ENCODE measurements around the gene TPK1. TPM values are rescaled to one million over a fixed set of nuclear protein-coding genes. Genes with fewer than 3 reads are reported as not detected.
"Not testable (repeated sequence)": the region's sequence is repeated elsewhere in the genome, so short reads cannot be mapped to it uniquely, and the experiment has no call there.

Gene TPK1
- polyA plus RNA-seq, 2 of the 4 experiments (the other 2 are of a cell fraction) = 1.4 to 2.5 TPM

DNA sequence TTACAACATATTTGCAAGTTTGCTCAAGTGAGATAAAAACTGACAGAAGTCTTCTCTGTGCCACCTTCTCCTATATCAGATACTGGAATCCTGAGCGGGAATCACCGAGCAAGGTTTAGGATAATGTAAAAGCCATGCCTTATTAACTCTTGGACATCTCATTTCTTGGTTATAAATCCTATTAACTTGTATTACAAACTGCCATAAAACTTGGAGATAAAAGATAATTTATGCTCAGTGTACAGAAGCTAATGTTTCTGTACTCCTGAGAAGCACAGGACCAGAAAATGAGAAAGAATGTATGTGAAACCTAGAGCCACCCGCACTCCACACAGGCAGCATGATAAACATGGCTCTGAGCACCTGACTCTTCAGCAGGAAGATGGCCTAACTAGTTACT lies 251.1 kb downstream of the TPK1 start:
- Histone ChIP-seq H3K27ac (no peak overlapping the region), H3K4me3 (no peak overlapping the region), H3K4me1 (no peaks in the 10 kb centered on the region), H3K4me2 (no peak overlapping the region), H3K9me3 (no peaks in the 10 kb centered on the region)
- TF ChIP-seq, protein P1, sequence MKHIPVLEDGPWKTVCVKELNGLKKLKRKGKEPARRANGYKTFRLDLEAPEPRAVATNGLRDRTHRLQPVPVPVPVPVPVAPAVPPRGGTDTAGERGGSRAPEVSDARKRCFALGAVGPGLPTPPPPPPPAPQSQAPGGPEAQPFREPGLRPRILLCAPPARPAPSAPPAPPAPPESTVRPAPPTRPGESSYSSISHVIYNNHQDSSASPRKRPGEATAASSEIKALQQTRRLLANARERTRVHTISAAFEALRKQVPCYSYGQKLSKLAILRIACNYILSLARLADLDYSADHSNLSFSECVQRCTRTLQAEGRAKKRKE (CRISPR knock-in tag; IDR thresholded peaks at IDR 0.05; ENCODE audit: low read depth) = no peak
- no peak for TF ChIP-seq CHD4 (IDR thresholded peaks at IDR 0.05; ENCODE audit: borderline replicate concordance)
- TF ChIP-seq POLR2AphosphoS2 (conservative IDR thresholded peaks at IDR 0.05; ENCODE audit: low read length) = no peak
- TF ChIP-seq NR3C1 (IDR thresholded peaks at IDR 0.05) = no peak
- TF ChIP-seq, protein P2, sequence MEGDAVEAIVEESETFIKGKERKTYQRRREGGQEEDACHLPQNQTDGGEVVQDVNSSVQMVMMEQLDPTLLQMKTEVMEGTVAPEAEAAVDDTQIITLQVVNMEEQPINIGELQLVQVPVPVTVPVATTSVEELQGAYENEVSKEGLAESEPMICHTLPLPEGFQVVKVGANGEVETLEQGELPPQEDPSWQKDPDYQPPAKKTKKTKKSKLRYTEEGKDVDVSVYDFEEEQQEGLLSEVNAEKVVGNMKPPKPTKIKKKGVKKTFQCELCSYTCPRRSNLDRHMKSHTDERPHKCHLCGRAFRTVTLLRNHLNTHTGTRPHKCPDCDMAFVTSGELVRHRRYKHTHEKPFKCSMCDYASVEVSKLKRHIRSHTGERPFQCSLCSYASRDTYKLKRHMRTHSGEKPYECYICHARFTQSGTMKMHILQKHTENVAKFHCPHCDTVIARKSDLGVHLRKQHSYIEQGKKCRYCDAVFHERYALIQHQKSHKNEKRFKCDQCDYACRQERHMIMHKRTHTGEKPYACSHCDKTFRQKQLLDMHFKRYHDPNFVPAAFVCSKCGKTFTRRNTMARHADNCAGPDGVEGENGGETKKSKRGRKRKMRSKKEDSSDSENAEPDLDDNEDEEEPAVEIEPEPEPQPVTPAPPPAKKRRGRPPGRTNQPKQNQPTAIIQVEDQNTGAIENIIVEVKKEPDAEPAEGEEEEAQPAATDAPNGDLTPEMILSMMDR (IDR thresholded peaks at IDR 0.05) = no peak
- no peak for TF ChIP-seq CBX8 (IDR thresholded peaks at IDR 0.05)
- no peak for TF ChIP-seq ESRRA (IDR thresholded peaks at IDR 0.05; ENCODE audit: borderline replicate concordance, low read length)
- TF ChIP-seq HDAC2 (IDR thresholded peaks at IDR 0.05) = no peak
- POLR2A ChIA-PET = no interaction called here
- no peak for DNase-seq (ENCODE audit: low read depth in 1 of 2, low spot score in 1 of 2)
- 14% methylated on average over 3 of the region's 3 CpGs for WGBS (ENCODE audit: missing lambda C conversion rate)
- ATAC-seq = no peak
- no peak for FAIRE-seq
- CTCF ChIA-PET = no interaction called here

DNA sequence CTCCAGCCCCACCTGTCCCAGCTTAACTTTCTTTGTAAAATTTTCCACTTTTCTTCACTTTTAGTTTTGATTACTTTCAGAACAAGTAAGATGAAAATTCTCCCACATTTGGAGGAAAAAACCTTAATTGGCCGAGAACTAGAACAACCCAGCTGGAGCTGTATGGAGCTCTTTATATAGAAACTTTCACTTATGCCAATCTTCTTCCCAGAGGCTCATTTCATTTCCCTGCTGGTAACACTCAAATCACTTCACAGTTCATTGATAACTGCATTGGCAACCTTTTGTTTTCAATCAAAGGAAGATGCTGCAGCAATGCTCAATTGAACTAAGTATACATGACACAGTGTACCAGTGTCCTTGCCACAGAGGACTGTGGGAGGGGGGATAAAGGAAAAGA lies 256.2 kb downstream of the TPK1 start:
- Histone ChIP-seq H3K4me3 (no peak overlapping the region), H3K9me3 (no peaks in the 10 kb centered on the region), H3K27ac (no peak overlapping the region), H3K4me2 (no peak overlapping the region), H3K4me1 (no peaks in the 10 kb centered on the region)
- WGBS (ENCODE audit: missing lambda C conversion rate) = 0% methylated on average over 1 of the region's 1 CpG
- ATAC-seq (no peak), FAIRE-seq (no peak), DNase-seq (ENCODE audit: low read depth in 1 of 2, low spot score in 1 of 2) (no peak)
- ChIA-PET POLR2A (no interaction called here), CTCF (interaction anchor here (0.7 kb wide), 1 partner anchor 8 kb away, joined by 3 read pairs; no protein-coding TSS in a partner anchor)
- TF ChIP-seq, protein P1 (CRISPR knock-in tag; IDR thresholded peaks at IDR 0.05; ENCODE audit: low read depth) = no peak
- TF ChIP-seq GATA3 (IDR thresholded peaks at IDR 0.05; ENCODE audit: borderline replicate concordance) = no peak
- no peak for TF ChIP-seq NFE2L2 (conservative IDR thresholded peaks at IDR 0.05; ENCODE audit: low read length)
- TF ChIP-seq HDAC2 (IDR thresholded peaks at IDR 0.05) = no peak
- no peak for TF ChIP-seq JUNB (IDR thresholded peaks at IDR 0.05)
- TF ChIP-seq RAD21 (conservative IDR thresholded peaks at IDR 0.05 in 1 of 2, IDR thresholded peaks at IDR 0.05 in 1 of 2) = no peak
- no peak for TF ChIP-seq CHD2 (IDR thresholded peaks at IDR 0.05; ENCODE audit: low read length, partially characterized antibody)

DNA sequence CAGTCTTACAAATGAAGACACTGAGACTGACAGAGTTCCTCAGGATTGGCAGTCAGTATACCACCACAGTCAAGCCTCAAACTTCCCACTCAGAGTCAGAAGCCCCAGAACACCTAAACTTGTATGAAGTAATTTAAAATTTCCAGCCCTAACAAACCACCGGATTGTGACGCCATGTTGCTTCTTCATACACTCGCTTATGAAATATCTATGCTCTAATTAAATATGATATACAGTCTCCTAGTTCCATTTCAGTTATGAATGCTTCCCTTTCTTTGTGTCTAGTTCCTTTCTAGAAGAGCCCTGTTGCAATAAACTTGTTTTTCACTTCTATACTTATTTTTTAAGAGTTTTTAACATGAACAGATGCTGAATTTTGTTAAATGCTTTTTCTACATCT lies 260.4 kb downstream of the TPK1 start:
- ChIA-PET CTCF (no interaction called here), POLR2A (no interaction called here)
- no peak for FAIRE-seq

DNA sequence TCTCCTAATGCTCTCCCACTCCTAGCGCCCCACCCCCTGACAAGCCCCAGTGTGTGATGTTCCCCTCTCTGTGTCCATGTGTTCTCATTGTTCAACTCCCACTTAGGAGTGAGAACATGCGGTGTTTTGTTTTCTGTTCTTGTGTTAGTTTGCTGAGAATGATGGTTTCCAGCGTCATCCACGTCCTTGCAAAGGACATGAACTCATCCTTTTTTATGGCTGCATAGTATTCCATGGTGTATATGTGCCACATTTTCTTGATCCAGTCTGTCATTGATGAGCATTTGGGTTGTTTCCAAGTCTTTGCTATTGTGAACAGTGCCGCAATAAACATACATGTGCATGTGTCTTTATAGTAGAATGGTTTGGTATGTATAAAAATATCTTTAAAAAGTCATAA lies 261.1 kb downstream of the TPK1 start:
- DNase-seq (ENCODE audit: low read depth in 1 of 2, low spot score in 1 of 2); ATAC-seq; CTCF ChIA-PET; FAIRE-seq; H3K4me3 ChIP-seq; H3K9me3 ChIP-seq; H3K4me1 ChIP-seq; POLR2A ChIA-PET; H3K4me2 ChIP-seq; H3K27ac ChIP-seq: not testable (repeated sequence)
- 16% methylated on average over 5 of the region's 5 CpGs for WGBS (ENCODE audit: missing lambda C conversion rate)

More for the DNA sequence above, 260.4 kb downstream of the TPK1 start:
- TF ChIP-seq POLR2A (IDR thresholded peaks at IDR 0.05; ENCODE audit: low read length) (no peak), HDAC2 (IDR thresholded peaks at IDR 0.05) (no peak), ESRRA (IDR thresholded peaks at IDR 0.05; ENCODE audit: borderline replicate concordance, low read length) (no peak), SREBF2 (IDR thresholded peaks at IDR 0.05) (no peak), EP300 (IDR thresholded peaks at IDR 0.05) (no peak), CHD2 (IDR thresholded peaks at IDR 0.05; ENCODE audit: low read length, partially characterized antibody) (no peak)
- TF ChIP-seq, protein P1 (CRISPR knock-in tag; IDR thresholded peaks at IDR 0.05; ENCODE audit: low read depth) = no peak
- TF ChIP-seq, protein P3, sequence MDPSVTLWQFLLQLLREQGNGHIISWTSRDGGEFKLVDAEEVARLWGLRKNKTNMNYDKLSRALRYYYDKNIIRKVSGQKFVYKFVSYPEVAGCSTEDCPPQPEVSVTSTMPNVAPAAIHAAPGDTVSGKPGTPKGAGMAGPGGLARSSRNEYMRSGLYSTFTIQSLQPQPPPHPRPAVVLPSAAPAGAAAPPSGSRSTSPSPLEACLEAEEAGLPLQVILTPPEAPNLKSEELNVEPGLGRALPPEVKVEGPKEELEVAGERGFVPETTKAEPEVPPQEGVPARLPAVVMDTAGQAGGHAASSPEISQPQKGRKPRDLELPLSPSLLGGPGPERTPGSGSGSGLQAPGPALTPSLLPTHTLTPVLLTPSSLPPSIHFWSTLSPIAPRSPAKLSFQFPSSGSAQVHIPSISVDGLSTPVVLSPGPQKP (IDR thresholded peaks at IDR 0.05; ENCODE audit: low read depth, low read length) = no peak
- TF ChIP-seq, protein P4, sequence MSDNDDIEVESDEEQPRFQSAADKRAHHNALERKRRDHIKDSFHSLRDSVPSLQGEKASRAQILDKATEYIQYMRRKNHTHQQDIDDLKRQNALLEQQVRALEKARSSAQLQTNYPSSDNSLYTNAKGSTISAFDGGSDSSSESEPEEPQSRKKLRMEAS (IDR thresholded peaks at IDR 0.05) = no peak
- TF ChIP-seq, protein P5, sequence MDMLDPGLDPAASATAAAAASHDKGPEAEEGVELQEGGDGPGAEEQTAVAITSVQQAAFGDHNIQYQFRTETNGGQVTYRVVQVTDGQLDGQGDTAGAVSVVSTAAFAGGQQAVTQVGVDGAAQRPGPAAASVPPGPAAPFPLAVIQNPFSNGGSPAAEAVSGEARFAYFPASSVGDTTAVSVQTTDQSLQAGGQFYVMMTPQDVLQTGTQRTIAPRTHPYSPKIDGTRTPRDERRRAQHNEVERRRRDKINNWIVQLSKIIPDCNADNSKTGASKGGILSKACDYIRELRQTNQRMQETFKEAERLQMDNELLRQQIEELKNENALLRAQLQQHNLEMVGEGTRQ (IDR thresholded peaks at IDR 0.05) = no peak
- H3K9me3 ChIP-seq = no peaks in the 10 kb centered on the region
- H3K4me2 ChIP-seq = no peak overlapping the region
- DNase-seq (ENCODE audit: low read depth in 1 of 2, low spot score in 1 of 2) (no peak), ATAC-seq (no peak)
- H3K27ac ChIP-seq = no peak overlapping the region
- no peak overlapping the region for H3K4me3 ChIP-seq
- WGBS (ENCODE audit: missing lambda C conversion rate) = 68% methylated on average over 3 of the region's 3 CpGs
- H3K4me1 ChIP-seq = no peaks in the 10 kb centered on the region
